Endothelial cell of umbilical vein (primary cell): ENCODE data around the gene DAB1.

ENCODE experiments used
- EZH2 ChIP-seq: IDR thresholded peaks from 2 replicates; pipeline ENCODE4 v1.6.1; 2012; ENCODE audit warnings: borderline replicate concordance, low read depth, mild to moderate bottlenecking, moderate library complexity, low read length, inconsistent platforms; ENCODE audit not compliant: severe bottlenecking
- FOS ChIP-seq: IDR thresholded peaks from 2 replicates; pipeline ENCODE4 v1.6.1; 2011; ENCODE audit warnings: mild to moderate bottlenecking, low read length, moderate library complexity, borderline replicate concordance; ENCODE audit not compliant: insufficient read depth
- JUN ChIP-seq: IDR thresholded peaks from 2 replicates; pipeline ENCODE4 v1.6.1; 2011; ENCODE audit warnings: borderline replicate concordance, low read depth; ENCODE audit not compliant: insufficient read length, insufficient read depth
- MAX ChIP-seq: IDR thresholded peaks from 2 replicates; pipeline ENCODE4 v1.6.1; 2011; ENCODE audit not compliant: insufficient read depth, insufficient read length
- POLR2A ChIP-seq: IDR thresholded peaks from 2 replicates; pipeline ENCODE4 v1.6.1; 2012; ENCODE audit warnings: low read depth, mild to moderate bottlenecking, control low read depth, low read length
- POLR2AphosphoS5 ChIP-seq: IDR thresholded peaks from 2 replicates; pipeline ENCODE4 v1.6.1; 2012; ENCODE audit warnings: low read depth, mild to moderate bottlenecking, control low read depth, low read length, moderate library complexity; ENCODE audit not compliant: insufficient read depth
- TF ChIP-seq, protein P1 (sequence below), 2 donors: IDR thresholded peaks; 1 replicate in 1 of 2; 2 replicates in 1 of 2; pipeline ENCODE4 v1.5.1; 2011; ENCODE audit warnings: low read length in 2 of 2, mild to moderate bottlenecking in 2 of 2, moderate library complexity in 2 of 2, control low read depth in 1 of 2, inconsistent platforms in 1 of 2, low read depth in 1 of 2; ENCODE audit not compliant: insufficient read depth in 1 of 2; ENCODE audit errors: extremely low read depth in 1 of 2

GRCh38 chr1:57186455-57186854 is 237.4 kb downstream of the DAB1 start:
- TF ChIP-seq, protein P1, sequence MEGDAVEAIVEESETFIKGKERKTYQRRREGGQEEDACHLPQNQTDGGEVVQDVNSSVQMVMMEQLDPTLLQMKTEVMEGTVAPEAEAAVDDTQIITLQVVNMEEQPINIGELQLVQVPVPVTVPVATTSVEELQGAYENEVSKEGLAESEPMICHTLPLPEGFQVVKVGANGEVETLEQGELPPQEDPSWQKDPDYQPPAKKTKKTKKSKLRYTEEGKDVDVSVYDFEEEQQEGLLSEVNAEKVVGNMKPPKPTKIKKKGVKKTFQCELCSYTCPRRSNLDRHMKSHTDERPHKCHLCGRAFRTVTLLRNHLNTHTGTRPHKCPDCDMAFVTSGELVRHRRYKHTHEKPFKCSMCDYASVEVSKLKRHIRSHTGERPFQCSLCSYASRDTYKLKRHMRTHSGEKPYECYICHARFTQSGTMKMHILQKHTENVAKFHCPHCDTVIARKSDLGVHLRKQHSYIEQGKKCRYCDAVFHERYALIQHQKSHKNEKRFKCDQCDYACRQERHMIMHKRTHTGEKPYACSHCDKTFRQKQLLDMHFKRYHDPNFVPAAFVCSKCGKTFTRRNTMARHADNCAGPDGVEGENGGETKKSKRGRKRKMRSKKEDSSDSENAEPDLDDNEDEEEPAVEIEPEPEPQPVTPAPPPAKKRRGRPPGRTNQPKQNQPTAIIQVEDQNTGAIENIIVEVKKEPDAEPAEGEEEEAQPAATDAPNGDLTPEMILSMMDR (IDR thresholded peaks at IDR 0.05; ENCODE audit: extremely low read depth in 1 of 2, insufficient read depth in 1 of 2, low read depth in 1 of 2, low read length in 2 of 2) = no peak
- no peak for TF ChIP-seq EZH2
- TF ChIP-seq POLR2AphosphoS5 = no peak
- TF ChIP-seq MAX = no peak
- TF ChIP-seq JUN = no peak
- no peak for TF ChIP-seq POLR2A
- no peak for TF ChIP-seq FOS
